Neural progenitor cell (in vitro differentiated cells): ENCODE measurements around the gene UGT1A10.
"Not testable (repeated sequence)": the region's sequence is repeated elsewhere in the genome, so short reads cannot be mapped to it uniquely, and the experiment has no call there.

Source experiments
- CTCF ChIP-seq: fragments of 200-600 bp; sonication (generic); IDR thresholded peaks from 2 replicates; pipeline ENCODE4 v1.5.1; 2017; ENCODE audit warnings: antibody characterized with exemption, mild to moderate bottlenecking
- EZH2 ChIP-seq: fragments of 200-600 bp; sonication (generic); IDR thresholded peaks from 2 replicates; pipeline ENCODE4 v1.6.1; 2017; ENCODE audit warnings: antibody characterized with exemption, mild to moderate bottlenecking, moderate library complexity

- TF ChIP-seq CTCF, EZH2: not testable (repeated sequence)
Observed at GRCh38 chr2:233592706-233593105, 43.5 kb upstream of the UGT1A10 start.
